A673 (cell line): ENCODE results near the gene ERVW-1. TPM values are rescaled to one million over a fixed set of nuclear protein-coding genes. Genes with fewer than 3 reads are reported as not detected.

Experiments used
- BruUV-seq: library from RNA; stranded (reverse); fragments of 400-500 nt; replicated peaks from 2 replicates; lab custom pipeline; 2021; lab: Mats Ljungman, UMichigan
- CTCF ChIA-PET: fragments of 300-600 bp; sonication (Branson Sonifier 250); formaldehyde crosslinking; loops from one replicate; lab custom pipeline; 2022; ENCODE audit warnings: antibody characterized with exemption; lab: Charles Lee
- POLR2A ChIA-PET: fragments of 300-600 bp; sonication (Branson Sonifier 250); formaldehyde crosslinking; loops from one replicate; lab custom pipeline; 2022; ENCODE audit warnings: antibody characterized with exemption; ENCODE audit not compliant: low non-redundant PET; lab: Charles Lee
- DNase-seq: peaks from one replicate; pipeline ENCODE4 v3.0.0-alpha.2; 2015; ENCODE audit warnings: low spot score
- H3K27ac ChIP-seq: fragments of 200-600 bp; sonication (generic); 2 replicates; pipeline ENCODE4 v1.5.1; 2016; ENCODE audit warnings: mixed run types, low read depth, mild to moderate bottlenecking, mixed read lengths, antibody characterized with exemption, low read length; ENCODE audit not compliant: poor library complexity, severe bottlenecking
- H3K27me3 ChIP-seq: fragments of 200-600 bp; sonication (generic); replicated peaks from 2 replicates; pipeline ENCODE4 v1.6.1; 2017; ENCODE audit warnings: mixed run types, low read depth, mild to moderate bottlenecking, mixed read lengths, antibody characterized with exemption, low read length; ENCODE audit not compliant: insufficient read depth, poor library complexity
- H3K36me3 ChIP-seq: fragments of 200-600 bp; sonication (generic); 2 replicates; pipeline ENCODE4 v1.6.1; 2016; ENCODE audit warnings: mixed run types, mild to moderate bottlenecking, mixed read lengths, antibody characterized with exemption, low read length; ENCODE audit not compliant: insufficient read depth, poor library complexity, severe bottlenecking
- H3K4me1 ChIP-seq: fragments of 200-600 bp; sonication (generic); 2 replicates; pipeline ENCODE4 v1.6.1; 2017; ENCODE audit warnings: mixed run types, mild to moderate bottlenecking, mixed read lengths, antibody characterized with exemption, low read length; ENCODE audit not compliant: insufficient read depth, poor library complexity, severe bottlenecking
- H3K4me3 ChIP-seq: fragments of 200-600 bp; sonication (generic); 2 replicates; pipeline ENCODE4 v1.5.1; 2016; ENCODE audit warnings: low read depth, mixed run types, mild to moderate bottlenecking, mixed read lengths, low read length; ENCODE audit not compliant: poor library complexity, severe bottlenecking
- H3K9me3 ChIP-seq: fragments of 200-600 bp; sonication (generic); 2 replicates; pipeline ENCODE4 v1.6.1; 2016; ENCODE audit warnings: mixed run types, low read depth, mild to moderate bottlenecking, mixed read lengths, antibody characterized with exemption, low read length; ENCODE audit not compliant: poor library complexity, severe bottlenecking
- CTCF ChIP-seq: fragments of 300-800, 200-600 bp; sonication (generic); conservative IDR thresholded peaks from 2 replicates; pipeline ENCODE4 v1.5.1; 2017; ENCODE audit warnings: low read depth, mild to moderate bottlenecking, antibody characterized with exemption, low read length, moderate library complexity, mixed read lengths
- EZH2 ChIP-seq: fragments of 200-600 bp; sonication (generic); IDR thresholded peaks from 2 replicates; pipeline ENCODE4 v1.6.1; 2017; ENCODE audit warnings: borderline replicate concordance, low read depth, mild to moderate bottlenecking, mixed read lengths, antibody characterized with exemption, low read length; ENCODE audit not compliant: poor library complexity, severe bottlenecking
- intact Hi-C: fragments of 100-400 bp; cut with micrococcal nuclease; formaldehyde crosslinking; loops from one replicate; pipeline ENCODE4 v1.10.0; 2022; ENCODE audit not compliant: unreplicated experiment
- total RNA-seq: library from RNA; stranded (reverse); gene quantifications from 2 replicates; pipeline ENCODE4 v1.2.3, GENCODE V29; 2021

The ERVW-1 gene
- total RNA-seq, 1 experiment from 2014 or later = not detected

DNA sequence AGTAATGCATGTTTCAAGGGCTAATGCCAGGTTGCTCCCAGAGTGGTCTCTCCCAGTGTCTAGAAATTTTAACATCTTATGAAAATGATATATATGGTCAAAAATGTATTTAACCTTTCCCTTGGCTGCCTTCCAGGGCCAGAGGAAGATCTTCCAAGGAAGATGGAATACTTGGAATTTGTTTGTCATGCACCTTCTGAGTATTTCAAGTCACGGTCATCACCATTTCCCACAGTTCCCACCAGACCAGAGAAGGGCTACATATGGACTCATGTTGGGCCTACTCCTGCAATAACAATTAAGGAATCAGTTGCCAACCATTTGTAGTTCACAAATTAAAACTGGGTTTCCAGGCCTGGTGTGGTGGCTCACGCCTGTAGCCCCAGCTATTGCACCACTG is 21.5 kb downstream of the ERVW-1 start:
- Histone ChIP-seq H3K36me3 (peaks cover 40% of the 10 kb centered on the region), H3K9me3 (no peaks in the 10 kb centered on the region), H3K4me3 (no peak overlapping the region), H3K27me3 (no peaks in the 10 kb centered on the region), H3K4me1 (no peaks in the 10 kb centered on the region), H3K27ac (no peak overlapping the region)
- intact Hi-C loops = no loop called here
- DNase-seq = no peak
- TF ChIP-seq EZH2 (no peak), CTCF (no peak)
- ChIA-PET CTCF (no interaction called here), POLR2A (no interaction called here)
- no TSS peak for BruUV-seq

DNA sequence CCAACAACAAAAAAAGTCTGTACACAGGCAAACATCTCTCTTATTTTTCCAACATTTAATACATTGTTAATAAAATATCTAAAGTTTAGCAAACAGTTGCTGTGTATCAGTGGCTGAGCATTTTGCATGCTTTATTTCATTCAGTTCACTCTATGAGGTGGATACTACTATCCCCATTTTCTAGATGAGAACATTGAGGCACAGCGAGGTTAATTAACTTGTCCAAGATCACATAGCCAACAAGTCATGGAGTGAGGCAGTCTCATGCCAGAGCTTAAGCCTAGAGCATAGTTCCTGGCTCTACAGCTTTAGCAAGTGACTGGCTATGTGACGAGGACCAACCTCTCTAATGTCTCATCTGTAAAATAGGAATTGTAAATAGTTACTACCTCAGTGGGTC is 26.1 kb downstream of the ERVW-1 start:
- no TSS peak for BruUV-seq
- TF ChIP-seq CTCF = no peak
- TF ChIP-seq EZH2 = no peak
- no peak for DNase-seq
- H3K36me3 ChIP-seq = peaks cover 52% of the 10 kb centered on the region
- H3K4me3 ChIP-seq = no peak overlapping the region
- H3K27me3 ChIP-seq = no peaks in the 10 kb centered on the region
- ChIA-PET POLR2A (no interaction called here), CTCF (no interaction called here)
- H3K27ac ChIP-seq = no peak overlapping the region
- H3K4me1 ChIP-seq = peaks cover 7% of the 10 kb centered on the region
- H3K9me3 ChIP-seq = no peaks in the 10 kb centered on the region
- intact Hi-C loops = no loop called here

DNA sequence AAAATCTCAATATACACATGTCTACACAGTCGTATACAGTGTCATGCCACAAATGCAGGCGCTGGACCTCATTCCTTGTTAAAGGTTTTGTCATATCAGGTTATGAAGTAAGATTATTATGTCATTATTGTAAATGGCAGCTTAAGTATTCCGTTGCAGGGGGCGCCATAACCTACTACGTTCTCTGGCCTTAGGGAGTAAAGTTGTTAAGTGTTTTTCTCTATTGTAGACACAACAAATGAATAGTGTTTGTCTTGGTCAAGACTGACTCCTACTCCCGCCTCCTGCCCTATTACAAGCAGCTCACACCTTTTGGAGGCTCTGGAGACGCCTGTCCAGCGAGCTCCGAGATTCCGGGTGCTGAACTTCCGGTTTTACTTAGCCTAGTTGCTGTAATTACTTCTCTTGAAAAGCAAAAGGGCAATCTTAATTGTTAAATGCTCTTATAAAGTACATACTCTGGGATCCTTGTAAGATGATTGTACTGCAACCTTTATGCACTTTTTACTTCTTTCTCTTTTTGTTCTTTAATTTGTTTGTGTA is 29.5 kb downstream of the ERVW-1 start:
- BruUV-seq = TSS peak; percentile 41
- H3K27ac ChIP-seq = peak overlapping the region; percentile 93
- CTCF ChIA-PET = interaction anchor here (0.6 to 2.6 kb wide), 5 partner anchors 13 to 618 kb away, joined by 5 to 20 read pairs (median 5); partner anchors contain the start of genes PEX1 and RBM48

More for the DNA sequence above, 29.5 kb downstream of the ERVW-1 start:
- intact Hi-C loops = loop anchor here (5.0 kb wide), 3 partner anchors 271 to 566 kb away; partner anchors contain the start of genes CYP51A1, LRRD1 and MTERF1
- POLR2A ChIA-PET = no interaction called here
- DNase-seq = peak; percentile 68
- peaks cover 7% of the 10 kb centered on the region for H3K4me1 ChIP-seq
- peaks cover 29% of the 10 kb centered on the region for H3K36me3 ChIP-seq
- TF ChIP-seq EZH2 (no peak), CTCF (peak; percentile 62)
- H3K27me3 ChIP-seq = no peaks in the 10 kb centered on the region
- peak overlapping the region; percentile 94 for H3K4me3 ChIP-seq
- H3K9me3 ChIP-seq = no peaks in the 10 kb centered on the region
